Right lobe of liver (tissue), 4 donors: ENCODE measurements around the gene SP140L.

Experiments used
- POLR2A ChIP-seq: fragments of 450-650 bp; IDR thresholded peaks from one replicate; pipeline ENCODE4 v1.6.1; 2017; ENCODE audit warnings: antibody characterized with exemption, mild to moderate bottlenecking
- TF ChIP-seq, protein P1 (sequence below), 4 donors: fragments of 200-600 bp in 3 of 4; fragments of 450-650 bp in 1 of 4; IDR thresholded peaks; one replicate each; pipeline versions ENCODE4 v1.5.1 to v1.8.0; 2016 to 2022; ENCODE audit warnings: antibody characterized with exemption in 4 of 4, mild to moderate bottlenecking in 2 of 4
- donor health status: DM: no; HTN: no; CAD: no.
- donor health status: DM: no; HTN: no; CAD: no.
- donor health status: DM: no; HTN: yes; CAD: no.

DNA sequence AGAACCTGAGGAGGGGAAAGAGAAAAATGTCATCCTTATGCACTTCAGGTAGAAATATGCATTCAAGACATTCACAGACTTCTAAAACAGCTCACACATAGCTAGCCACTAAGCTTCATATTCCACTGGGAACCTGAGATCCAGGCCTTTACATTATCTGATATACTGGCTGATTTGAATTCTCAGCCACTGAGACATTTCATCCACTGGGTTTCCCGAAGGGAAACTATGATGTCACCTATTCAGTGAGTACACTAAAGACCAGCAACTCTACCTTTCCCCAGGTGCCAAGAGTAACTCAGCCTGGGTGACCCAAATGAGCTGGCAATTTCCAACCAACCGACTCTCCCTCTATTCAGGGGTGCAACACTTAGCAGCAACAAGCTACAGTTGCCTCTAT, 67.3 kb downstream of the SP140L start:
- TF ChIP-seq, protein P1, sequence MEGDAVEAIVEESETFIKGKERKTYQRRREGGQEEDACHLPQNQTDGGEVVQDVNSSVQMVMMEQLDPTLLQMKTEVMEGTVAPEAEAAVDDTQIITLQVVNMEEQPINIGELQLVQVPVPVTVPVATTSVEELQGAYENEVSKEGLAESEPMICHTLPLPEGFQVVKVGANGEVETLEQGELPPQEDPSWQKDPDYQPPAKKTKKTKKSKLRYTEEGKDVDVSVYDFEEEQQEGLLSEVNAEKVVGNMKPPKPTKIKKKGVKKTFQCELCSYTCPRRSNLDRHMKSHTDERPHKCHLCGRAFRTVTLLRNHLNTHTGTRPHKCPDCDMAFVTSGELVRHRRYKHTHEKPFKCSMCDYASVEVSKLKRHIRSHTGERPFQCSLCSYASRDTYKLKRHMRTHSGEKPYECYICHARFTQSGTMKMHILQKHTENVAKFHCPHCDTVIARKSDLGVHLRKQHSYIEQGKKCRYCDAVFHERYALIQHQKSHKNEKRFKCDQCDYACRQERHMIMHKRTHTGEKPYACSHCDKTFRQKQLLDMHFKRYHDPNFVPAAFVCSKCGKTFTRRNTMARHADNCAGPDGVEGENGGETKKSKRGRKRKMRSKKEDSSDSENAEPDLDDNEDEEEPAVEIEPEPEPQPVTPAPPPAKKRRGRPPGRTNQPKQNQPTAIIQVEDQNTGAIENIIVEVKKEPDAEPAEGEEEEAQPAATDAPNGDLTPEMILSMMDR (IDR thresholded peaks at IDR 0.05), result no peak
- TF ChIP-seq POLR2A, result no peak
